Neural crest cell (in vitro differentiated cells): Measurements from ENCODE around the gene GPR171. TPM values are rescaled to one million over a fixed set of nuclear protein-coding genes. Genes with fewer than 3 reads are reported as not detected.
"Not testable (repeated sequence)": the region's sequence is repeated elsewhere in the genome, so short reads cannot be mapped to it uniquely, and the experiment has no call there.

Experiments
- DNase-seq: peaks from one replicate; pipeline ENCODE4 v3.0.0; 2021; ENCODE audit warnings: low read depth, mixed read lengths, low spot score
- H3K27ac Mint-ChIP-seq: one replicate; pipeline ENCODE4 v1.8.0; 2021; ENCODE audit warnings: mild to moderate bottlenecking, mixed read lengths; ENCODE audit not compliant: unreplicated experiment
- H3K27me3 Mint-ChIP-seq: 2 replicates; pipeline ENCODE4 v1.8.0; 2021; ENCODE audit warnings: low read depth, mild to moderate bottlenecking, mixed read lengths
- H3K36me3 Mint-ChIP-seq: 2 replicates; pipeline ENCODE4 v1.8.0; 2021; ENCODE audit warnings: low read depth, mild to moderate bottlenecking, mixed read lengths
- H3K4me1 Mint-ChIP-seq: 2 replicates; pipeline ENCODE4 v1.8.0; 2021; ENCODE audit warnings: mixed read lengths
- H3K4me3 Mint-ChIP-seq: one replicate; pipeline ENCODE4 v1.8.0; 2021; ENCODE audit warnings: mild to moderate bottlenecking, mixed read lengths
- H3K9me3 Mint-ChIP-seq: 2 replicates; pipeline ENCODE4 v1.8.0; 2021; ENCODE audit warnings: mixed read lengths
- CTCF ChIP-seq: fragments of 200-600 bp; sonication (generic); conservative IDR thresholded peaks from 2 replicates; pipeline ENCODE4 v1.5.0; 2021; ENCODE audit warnings: antibody characterized with exemption, mild to moderate bottlenecking
- total RNA-seq: library from RNA; stranded (reverse); gene quantifications from 2 replicates; pipeline ENCODE4 v1.2.1, GENCODE V29; 2021

Gene GPR171
- total RNA-seq, 1 donor from 2014 or later: not detected

GRCh38 chr3:151174351-151174750 lies 28.7 kb downstream of the GPR171 start:
- Mint-ChIP-seq H3K4me3 (no peak overlapping the region), H3K27ac (no peak overlapping the region), H3K4me1 (peaks cover 20% of the 10 kb centered on the region), H3K36me3 (no peaks in the 10 kb centered on the region), H3K27me3 (no peaks in the 10 kb centered on the region), H3K9me3 (no peaks in the 10 kb centered on the region)
- DNase-seq: no peak
- no peak for TF ChIP-seq CTCF

- Mint-ChIP-seq H3K9me3 (no peaks in the 10 kb centered on the region), H3K27ac (peak overlapping the region; percentile 46), H3K4me1 (peaks cover 20% of the 10 kb centered on the region), H3K27me3 (no peaks in the 10 kb centered on the region), H3K4me3 (no peak overlapping the region), H3K36me3 (no peaks in the 10 kb centered on the region)
- DNase-seq: no peak
- no peak for TF ChIP-seq CTCF
Measured at GRCh38 chr3:151171145-151171757, 31.8 kb downstream of the GPR171 start.

DNA sequence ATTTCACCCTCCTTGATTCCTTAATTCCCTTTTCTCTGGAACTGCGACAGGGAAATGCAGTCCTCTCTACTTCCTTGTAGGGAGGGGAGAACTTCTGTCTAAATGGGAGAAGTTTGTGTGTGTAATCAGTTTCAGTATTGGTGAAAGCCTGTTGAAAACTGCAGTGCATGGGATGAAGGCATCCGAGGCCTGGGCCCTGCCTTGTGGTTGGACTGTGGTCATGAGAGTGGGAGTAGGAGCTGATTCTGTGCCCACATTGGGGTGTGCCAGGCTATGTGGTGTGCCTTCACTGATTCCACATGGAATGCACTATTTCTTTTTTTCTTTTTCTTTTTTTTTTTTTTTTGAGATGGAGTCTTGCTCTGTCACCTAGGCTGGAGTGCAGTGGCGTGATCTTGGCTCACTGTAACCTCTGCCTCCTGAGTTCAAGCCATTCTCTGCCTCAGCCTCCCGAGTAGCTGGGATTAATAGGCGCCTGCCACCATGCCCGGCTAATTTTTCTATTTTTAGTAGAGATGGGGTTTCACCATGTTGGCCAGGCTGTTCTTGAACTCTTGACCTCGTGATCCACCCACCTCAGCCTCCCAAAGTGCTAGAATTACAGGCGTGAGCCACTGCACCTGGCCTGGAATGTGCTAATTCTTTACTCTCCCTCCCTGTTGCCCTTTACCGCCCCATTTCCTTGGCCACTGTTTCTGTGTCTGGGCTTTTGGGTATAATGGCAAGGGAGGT lies 32.9 kb downstream of the GPR171 start:
- H3K27ac Mint-ChIP-seq, H3K27me3 Mint-ChIP-seq, H3K9me3 Mint-ChIP-seq, H3K36me3 Mint-ChIP-seq, DNase-seq, H3K4me3 Mint-ChIP-seq: not testable (repeated sequence)
- H3K4me1 Mint-ChIP-seq: peaks cover 20% of the 10 kb centered on the region

GRCh38 chr3:151169262-151169947 lies 33.6 kb downstream of the GPR171 start:
- TF ChIP-seq CTCF: no peak
- H3K4me1 Mint-ChIP-seq: peaks cover 20% of the 10 kb centered on the region
- H3K27me3 Mint-ChIP-seq: no peaks in the 10 kb centered on the region
- no peak overlapping the region for H3K27ac Mint-ChIP-seq
- H3K36me3 Mint-ChIP-seq: no peaks in the 10 kb centered on the region
- no peak overlapping the region for H3K4me3 Mint-ChIP-seq
- no peak for DNase-seq
- H3K9me3 Mint-ChIP-seq: no peaks in the 10 kb centered on the region

GRCh38 chr3:151168269-151169094 lies 34.5 kb downstream of the GPR171 start:
- Mint-ChIP-seq H3K4me3 (no peak overlapping the region), H3K4me1 (peaks cover 20% of the 10 kb centered on the region), H3K36me3 (no peaks in the 10 kb centered on the region), H3K9me3 (no peaks in the 10 kb centered on the region), H3K27ac (no peak overlapping the region), H3K27me3 (no peaks in the 10 kb centered on the region)
- DNase-seq: peak; percentile 59
- peak; percentile 84 for TF ChIP-seq CTCF
